GM12878 (cell line): ENCODE results near the gene YPEL2. TPM values are rescaled to one million over a fixed set of nuclear protein-coding genes. Genes with fewer than 3 reads are reported as not detected.

Source experiments
- ATAC-seq: fragments of 200-7000 bp; cut with Tn5 transposase; 3 replicates; pipeline ENCODE4 v1.9.1; 2020; ENCODE audit warnings: mild to moderate bottlenecking, moderate library complexity
- BruUV-seq: library from RNA; stranded (reverse); fragments of 400-500 nt; replicated peaks from 2 replicates; lab custom pipeline; 2021; lab: Mats Ljungman, UMichigan
- CTCF ChIA-PET: fragments of 300-600 bp; sonication (Branson Sonifier 250); formaldehyde crosslinking; extraction: SDS; loops from one replicate; lab custom pipeline; 2021; ENCODE audit warnings: inconsistent platforms; lab: Yijun Ruan, JAX
- POLR2A ChIA-PET: fragments of 350-600 bp; formaldehyde crosslinking; extraction: SDS; loops from one replicate; lab custom pipeline; 2021; ENCODE audit warnings: inconsistent platforms; lab: Charles Lee
- RAD21 ChIA-PET: fragments of 300-600 bp; sonication (Branson Sonifier 250); formaldehyde crosslinking; loops from one replicate; lab custom pipeline; 2023; ENCODE audit warnings: antibody characterized with exemption; ENCODE audit not compliant: unreplicated experiment; lab: Charles Lee
- SMC1A ChIA-PET: fragments of 300-600 bp; sonication (Branson Sonifier 250); formaldehyde crosslinking; loops from one replicate; lab custom pipeline; 2023; ENCODE audit not compliant: unreplicated experiment, uncharacterized antibody; lab: Charles Lee
- DNase-seq: peaks from one replicate; pipeline ENCODE4 v3.0.0-alpha.2; 2011; ENCODE audit warnings: low read depth, low spot score
- FAIRE-seq: peaks from 3 replicates; lab custom pipeline; 2011; peaks lifted over from hg19 to GRCh38; lab: Jason Lieb, UNC
- H2AFZ ChIP-seq: 2 replicates; pipeline ENCODE4 v1.6.0; 2011; ENCODE audit warnings: low read depth, low read length, control low read depth; ENCODE audit not compliant: control insufficient read depth
- H3K27ac ChIP-seq: 2 replicates; pipeline ENCODE4 v1.5.1; 2011; ENCODE audit warnings: control low read depth; ENCODE audit not compliant: control insufficient read depth, insufficient read depth
- H3K27me3 ChIP-seq, 2 experiments: replicated peaks in 1 of 2; 2 replicates each; pipeline versions ENCODE4 v1.6.0 to v1.6.1; 2011; ENCODE audit warnings: low read length in 1 of 2; ENCODE audit not compliant: control insufficient read depth in 2 of 2, insufficient read depth in 2 of 2
- H3K36me3 ChIP-seq, 2 experiments: 2 replicates each; pipeline ENCODE4 v1.5.1; 2011; ENCODE audit warnings: low read length in 1 of 2; ENCODE audit not compliant: control insufficient read depth in 2 of 2, insufficient read depth in 2 of 2
- H3K4me1 ChIP-seq: 2 replicates; pipeline ENCODE4 v1.6.1; 2011; ENCODE audit warnings: mild to moderate bottlenecking, low read length, moderate library complexity, mixed read lengths; ENCODE audit not compliant: control insufficient read depth, insufficient read depth
- H3K4me2 ChIP-seq: 2 replicates; pipeline ENCODE4 v1.6.0; 2011; ENCODE audit warnings: control low read depth; ENCODE audit not compliant: control insufficient read depth, insufficient read depth
- H3K4me3 ChIP-seq: fragments of 200-600 bp; sonication (generic); 2 replicates; pipeline ENCODE4 v1.5.1; 2016
- H3K79me2 ChIP-seq: 2 replicates; pipeline ENCODE4 v1.6.0; 2011; ENCODE audit warnings: low read length; ENCODE audit not compliant: control insufficient read depth, insufficient read depth
- H3K9ac ChIP-seq: 2 replicates; pipeline ENCODE4 v1.8.0; 2011; ENCODE audit warnings: low read length, control low read depth, mixed read lengths; ENCODE audit not compliant: control insufficient read depth, insufficient read depth
- H3K9me3 ChIP-seq: replicated peaks from 3 replicates; pipeline ENCODE4 v1.5.1; 2011; ENCODE audit warnings: mild to moderate bottlenecking, low read length; ENCODE audit not compliant: control insufficient read depth, insufficient read depth
- H4K20me1 ChIP-seq: 2 replicates; pipeline ENCODE4 v1.6.0; 2011; ENCODE audit not compliant: control insufficient read depth, insufficient read depth
- EED ChIP-seq: sonication (generic); IDR thresholded peaks from 2 replicates; pipeline ENCODE4 v1.6.1; 2016; ENCODE audit warnings: antibody characterized with exemption, low read depth
- KLF5 ChIP-seq: fragments of 450-650 bp; IDR thresholded peaks from 2 replicates; pipeline ENCODE4 v1.6.1; 2014; ENCODE audit warnings: mild to moderate bottlenecking; ENCODE audit not compliant: partially characterized antibody
- MLLT1 ChIP-seq: fragments of 450-650 bp; IDR thresholded peaks from 2 replicates; pipeline ENCODE4 v1.6.1; 2016; ENCODE audit warnings: mild to moderate bottlenecking
- POLR2AphosphoS5 ChIP-seq: IDR thresholded peaks from 2 replicates; pipeline ENCODE4 v1.6.1; 2011; ENCODE audit warnings: mild to moderate bottlenecking, low read length, inconsistent platforms
- RBBP5 ChIP-seq: fragments of 200-600 bp; sonication (generic); conservative IDR thresholded peaks from 2 replicates; pipeline ENCODE4 v1.6.1; 2016
- WGBS: methylation state at CpG from one replicate; pipeline ENCODE4 v1.1.6; 2016; ENCODE audit warnings: low lambda C conversion rate; ENCODE audit not compliant: insufficient replicate concordance, insufficient coverage; ENCODE audit errors: missing lambda C conversion rate; 5-methylcytosine and 5-hydroxymethylcytosine counted together
- in situ Hi-C: fragments of 300-500 bp; cut with MboI; formaldehyde crosslinking; loops from 9 replicates; pipeline ENCODE4 v1.14.3; 2018; ENCODE audit warnings: mixed read lengths
- intact Hi-C: fragments of 100-400 bp; cut with micrococcal nuclease; formaldehyde crosslinking; loops from one replicate; pipeline ENCODE4 v1.14.2; 2022; ENCODE audit not compliant: unreplicated experiment
- polyA plus RNA-seq, 11 experiments: library from polyadenylated mRNA; depleted of rRNA in 4 of 11; unstranded in 6 of 11; stranded (reverse) in 5 of 11; fragments of >200 nt; fragmentation: Nextera tagmentation in 4 of 11; fragmentation: Illumina TruSeq in 1 of 11; extraction: Ambion mirVana in 4 of 11; extraction: Trizol in 1 of 11; gene quantifications; 1 replicate in 1 of 11; 2 replicates in 10 of 11; pipeline versions ENCODE4 v1.2.1 to v1.2.3, GENCODE V29; 2011 to 2016; ENCODE audit warnings: inconsistent platforms in 2 of 11, missing spikeins in 2 of 11, low read depth in 1 of 11
- total RNA-seq, 4 experiments: library from RNA; depleted of rRNA in 3 of 4; stranded (reverse); fragments of >200 nt in 3 of 4; fragmentation: Illumina TruSeq in 1 of 4; extraction: Trizol in 1 of 4; gene quantifications; 2 replicates each; pipeline versions ENCODE4 v1.2.1 to v1.2.3, GENCODE V29; 2013 to 2021

Gene YPEL2
- total and polyA plus RNA-seq, 10 of the 15 experiments (the other 5 are each of a cell fraction or from before 2014, with no cell fraction given): 0.11 to 8.1 (median 0.48) TPM

DNA sequence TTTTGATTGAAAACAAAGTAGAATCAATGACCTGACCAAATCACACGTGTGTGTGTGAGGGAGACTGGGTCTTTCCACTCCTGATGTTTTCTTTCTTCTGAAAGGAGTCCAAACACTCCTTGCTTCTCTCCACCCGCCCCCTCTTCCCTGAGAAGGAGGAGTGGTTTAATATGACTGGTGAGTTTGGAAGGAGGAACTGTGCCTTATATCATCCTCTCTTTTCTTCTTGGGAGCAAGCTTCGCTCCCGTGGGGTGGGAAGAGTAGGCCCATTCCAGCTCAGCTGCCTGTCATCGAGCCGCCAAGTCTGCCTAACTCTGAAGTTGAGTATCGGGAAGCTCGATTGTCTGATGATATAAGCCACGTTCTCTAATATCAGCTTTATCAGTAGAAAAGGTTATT is 96.5 kb downstream of the YPEL2 start (continued):
- no peak for TF ChIP-seq MLLT1
- TF ChIP-seq, all 136 proteins: peak for 0

- ChIA-PET POLR2A (no interaction called here), SMC1A (interaction anchor here (1.0 to 11.6 kb wide), 4 partner anchors 10 to 117 kb away, joined by 3 to 104 read pairs (median 38); no protein-coding TSS in a partner anchor), RAD21 (interaction anchor here (1.4 to 5.7 kb wide), 2 partner anchors 11 to 118 kb away, joined by 4 to 51 read pairs; no protein-coding TSS in a partner anchor), CTCF (interaction anchor here (1.6 to 17.9 kb wide), 5 partner anchors 12 to 114 kb away, joined by 3 to 383 read pairs (median 117); no protein-coding TSS in a partner anchor)
- WGBS: 57% methylated on average over 6 of the region's 6 CpGs
- Histone ChIP-seq H3K27me3 (no peaks in the 10 kb centered on the region), H3K9me3 (no peaks in the 10 kb centered on the region; the same call in 2 of the 3 replicates), H3K4me1 (peaks cover 14% of the 10 kb centered on the region), H2AFZ (no peak overlapping the region), H3K4me3 (no peak overlapping the region), H3K4me2 (no peak overlapping the region), H3K79me2 (no peaks in the 10 kb centered on the region), H3K36me3 (no peaks in the 10 kb centered on the region), H3K9ac (no peak overlapping the region), H4K20me1 (no peaks in the 10 kb centered on the region), H3K27ac (no peak overlapping the region)
- ATAC-seq (no peak), FAIRE-seq (no peak), DNase-seq (no peak)
- in situ Hi-C loops (no loop called here), intact Hi-C loops (no loop called here)
- BruUV-seq: no TSS peak
- no peak for TF ChIP-seq RBBP5
- TF ChIP-seq POLR2AphosphoS5: no peak
- TF ChIP-seq KLF5: no peak
- TF ChIP-seq EED: no peak
These were observed 97.5 kb downstream of the YPEL2 start for GRCh38 chr17:59428916-59429485.
